ENCODE results near the gene DNMT3A.

DNMT3A gene

DNA sequence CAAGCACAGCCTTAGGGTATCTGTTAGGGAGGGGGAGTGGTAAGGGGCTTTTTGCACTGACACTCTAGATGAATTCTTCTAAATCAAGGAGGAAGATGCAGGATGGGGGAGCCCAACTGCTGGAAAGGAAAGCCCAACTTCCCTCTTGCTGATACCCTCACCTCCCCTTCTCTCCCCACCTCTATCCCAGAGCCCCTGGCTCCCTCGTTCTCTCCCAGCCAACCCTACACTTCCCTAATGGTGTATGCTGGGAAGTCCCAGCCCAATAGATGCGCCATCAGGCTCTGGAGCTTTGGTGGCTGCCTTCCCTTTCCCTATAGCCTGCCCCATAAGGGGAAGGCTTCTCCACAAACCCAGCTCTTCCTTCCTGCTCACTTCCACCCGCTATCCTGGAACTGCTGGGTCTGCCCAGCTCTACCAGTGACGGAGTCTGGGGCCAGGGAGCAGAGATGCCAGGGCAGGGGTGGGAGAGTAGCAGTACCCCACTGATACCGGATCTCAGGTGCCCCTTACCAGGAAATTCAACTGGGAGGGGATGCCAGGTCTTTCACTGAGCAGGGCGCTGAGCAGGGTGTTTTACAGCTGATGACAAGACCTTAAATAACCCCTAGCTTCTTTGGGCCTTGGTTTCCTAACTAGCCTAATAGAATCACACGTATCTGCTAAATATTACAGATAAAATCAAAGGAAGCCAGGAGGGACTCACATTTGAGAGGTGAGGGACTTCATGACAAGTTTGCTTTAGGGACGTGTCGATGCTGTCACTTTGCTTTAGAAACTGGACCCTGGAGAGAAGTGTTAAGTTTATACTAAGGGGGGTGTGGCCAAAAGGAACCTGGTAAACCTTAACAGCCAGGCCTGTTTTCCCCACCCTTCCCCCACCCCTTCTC is 82.6 kb downstream of the DNMT3A start:
- no peak overlapping the region for H3K4me3 ChIP-seq (ENCODE audit: low read depth, low read length)
- no peak for DNase-seq (ENCODE audit: low read depth, low spot score)
- in situ Hi-C loops (cut with HindIII; ENCODE audit: low sequenced_read_pairs): no loop called here
- TF ChIP-seq, protein P1, sequence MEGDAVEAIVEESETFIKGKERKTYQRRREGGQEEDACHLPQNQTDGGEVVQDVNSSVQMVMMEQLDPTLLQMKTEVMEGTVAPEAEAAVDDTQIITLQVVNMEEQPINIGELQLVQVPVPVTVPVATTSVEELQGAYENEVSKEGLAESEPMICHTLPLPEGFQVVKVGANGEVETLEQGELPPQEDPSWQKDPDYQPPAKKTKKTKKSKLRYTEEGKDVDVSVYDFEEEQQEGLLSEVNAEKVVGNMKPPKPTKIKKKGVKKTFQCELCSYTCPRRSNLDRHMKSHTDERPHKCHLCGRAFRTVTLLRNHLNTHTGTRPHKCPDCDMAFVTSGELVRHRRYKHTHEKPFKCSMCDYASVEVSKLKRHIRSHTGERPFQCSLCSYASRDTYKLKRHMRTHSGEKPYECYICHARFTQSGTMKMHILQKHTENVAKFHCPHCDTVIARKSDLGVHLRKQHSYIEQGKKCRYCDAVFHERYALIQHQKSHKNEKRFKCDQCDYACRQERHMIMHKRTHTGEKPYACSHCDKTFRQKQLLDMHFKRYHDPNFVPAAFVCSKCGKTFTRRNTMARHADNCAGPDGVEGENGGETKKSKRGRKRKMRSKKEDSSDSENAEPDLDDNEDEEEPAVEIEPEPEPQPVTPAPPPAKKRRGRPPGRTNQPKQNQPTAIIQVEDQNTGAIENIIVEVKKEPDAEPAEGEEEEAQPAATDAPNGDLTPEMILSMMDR (IDR thresholded peaks at IDR 0.05; ENCODE audit: low read depth, low read length): no peak

GRCh38 chr2:25257931-25258846 is 83.5 kb downstream of the DNMT3A start:
- no peak for DNase-seq (ENCODE audit: low read depth, low spot score)
- in situ Hi-C loops (cut with HindIII; ENCODE audit: low sequenced_read_pairs): no loop called here
- TF ChIP-seq, protein P1 (IDR thresholded peaks at IDR 0.05; ENCODE audit: low read depth, low read length): peak; percentile 9
- no peak overlapping the region for H3K4me3 ChIP-seq (ENCODE audit: low read depth, low read length)

GRCh38 chr2:25257032-25257552 is 84.6 kb downstream of the DNMT3A start:
- TF ChIP-seq, protein P1 (IDR thresholded peaks at IDR 0.05; ENCODE audit: low read depth, low read length): no peak
- in situ Hi-C loops (cut with HindIII; ENCODE audit: low sequenced_read_pairs): no loop called here
- no peak overlapping the region for H3K4me3 ChIP-seq (ENCODE audit: low read depth, low read length)
- DNase-seq (ENCODE audit: low read depth, low spot score): peak; percentile 71

DNA sequence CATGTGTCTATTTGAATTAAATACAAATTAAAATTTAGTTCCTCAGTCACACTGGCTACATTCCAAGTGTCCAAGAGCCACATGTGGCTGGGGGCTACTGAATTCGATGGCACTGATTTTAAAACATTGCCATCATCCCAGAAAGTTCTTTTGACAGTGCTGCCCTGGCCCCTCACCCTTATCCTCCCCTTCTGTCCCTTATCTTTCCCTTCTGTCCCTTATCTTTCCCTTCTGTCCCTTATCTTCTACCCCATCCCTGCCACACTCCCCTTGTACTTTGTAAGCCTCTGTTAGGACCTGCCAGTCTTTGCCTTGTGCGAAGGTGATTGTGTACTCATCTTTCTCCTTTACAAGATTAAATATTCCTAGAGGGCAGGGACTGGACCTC is 85.2 kb downstream of the DNMT3A start:
- in situ Hi-C loops (cut with HindIII; ENCODE audit: low sequenced_read_pairs): no loop called here
- DNase-seq (ENCODE audit: low read depth, low spot score): no peak
- TF ChIP-seq, protein P1 (IDR thresholded peaks at IDR 0.05; ENCODE audit: low read depth, low read length): no peak
- H3K4me3 ChIP-seq (ENCODE audit: low read depth, low read length): no peak overlapping the region

GRCh38 chr2:25255745-25256487 is 85.8 kb downstream of the DNMT3A start:
- TF ChIP-seq, protein P1 (IDR thresholded peaks at IDR 0.05; ENCODE audit: low read depth, low read length): no peak
- in situ Hi-C loops (cut with HindIII; ENCODE audit: low sequenced_read_pairs): no loop called here

DNA sequence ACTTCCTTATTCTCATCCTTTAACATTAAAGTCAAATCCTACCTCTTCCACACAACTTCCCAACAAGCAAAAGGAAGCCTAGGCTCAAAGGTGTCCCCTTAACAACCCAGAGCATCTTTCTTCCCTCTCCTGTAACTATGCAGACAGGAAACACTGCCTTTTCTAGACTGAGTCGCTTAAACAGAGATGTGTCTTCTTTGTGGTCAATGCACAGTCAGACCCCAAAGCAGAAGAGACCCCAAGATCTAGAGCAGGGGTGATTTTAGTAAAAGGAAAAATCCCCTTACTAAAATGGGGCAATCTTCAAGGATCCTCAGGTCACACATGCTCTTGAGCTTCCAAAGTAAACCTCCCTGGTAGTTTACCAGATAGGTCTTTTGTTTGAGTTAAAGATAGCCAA is 86.8 kb downstream of the DNMT3A start:
- in situ Hi-C loops (cut with HindIII; ENCODE audit: low sequenced_read_pairs): no loop called here
- TF ChIP-seq, protein P1 (IDR thresholded peaks at IDR 0.05; ENCODE audit: low read depth, low read length): no peak
- DNase-seq (ENCODE audit: low read depth, low spot score): no peak
- no peak overlapping the region for H3K4me3 ChIP-seq (ENCODE audit: low read depth, low read length)

More at GRCh38 chr2:25255745-25256487, 85.8 kb downstream of the DNMT3A start:
- H3K4me3 ChIP-seq (ENCODE audit: low read depth, low read length): no peak overlapping the region
- DNase-seq (ENCODE audit: low read depth, low spot score): no peak

All from astrocyte of the spinal cord (primary cell).